Vagina (tissue), 2 donors: ENCODE measurements around the gene RPS26.

ENCODE experiments used
- POLR2AphosphoS5 ChIP-seq, 2 donors: sonication (generic); formaldehyde crosslinking; IDR thresholded peaks; one replicate each; pipeline ENCODE4 v1.9.0; 2017; ENCODE audit warnings: antibody characterized with exemption in 2 of 2, mild to moderate bottlenecking in 2 of 2, low read depth in 1 of 2; ENCODE audit not compliant: insufficient read depth in 1 of 2
- TF ChIP-seq, protein P1 (sequence below), 3 experiments: fragments of 450-650 bp in 2 of 3; fragments of 200-600 bp in 1 of 3; sonication (generic) in 1 of 3; IDR thresholded peaks; one replicate each; pipeline ENCODE4 v1.5.1; 2017 to 2019; ENCODE audit warnings: antibody characterized with exemption in 3 of 3, mild to moderate bottlenecking in 2 of 3, moderate library complexity in 2 of 3

DNA sequence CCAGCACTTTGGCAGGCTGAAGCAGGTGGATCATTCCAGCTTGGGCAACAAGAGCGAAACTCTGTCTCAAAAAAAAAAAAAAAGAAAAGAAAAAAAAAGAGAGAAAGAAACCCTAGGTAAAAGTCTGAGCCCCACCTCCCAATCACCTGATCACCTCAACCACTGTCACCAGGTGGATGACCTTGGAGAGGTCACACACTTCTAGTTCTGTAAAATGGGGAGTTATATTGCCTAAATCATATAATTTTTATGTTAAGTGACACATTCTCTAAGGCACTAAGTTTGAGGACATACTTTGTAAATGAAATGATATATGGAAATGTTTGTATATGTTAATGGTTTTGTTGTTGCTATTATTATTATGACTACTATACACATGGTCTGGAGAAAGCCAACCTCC lies 36.7 kb downstream of the RPS26 start:
- TF ChIP-seq, protein P1, sequence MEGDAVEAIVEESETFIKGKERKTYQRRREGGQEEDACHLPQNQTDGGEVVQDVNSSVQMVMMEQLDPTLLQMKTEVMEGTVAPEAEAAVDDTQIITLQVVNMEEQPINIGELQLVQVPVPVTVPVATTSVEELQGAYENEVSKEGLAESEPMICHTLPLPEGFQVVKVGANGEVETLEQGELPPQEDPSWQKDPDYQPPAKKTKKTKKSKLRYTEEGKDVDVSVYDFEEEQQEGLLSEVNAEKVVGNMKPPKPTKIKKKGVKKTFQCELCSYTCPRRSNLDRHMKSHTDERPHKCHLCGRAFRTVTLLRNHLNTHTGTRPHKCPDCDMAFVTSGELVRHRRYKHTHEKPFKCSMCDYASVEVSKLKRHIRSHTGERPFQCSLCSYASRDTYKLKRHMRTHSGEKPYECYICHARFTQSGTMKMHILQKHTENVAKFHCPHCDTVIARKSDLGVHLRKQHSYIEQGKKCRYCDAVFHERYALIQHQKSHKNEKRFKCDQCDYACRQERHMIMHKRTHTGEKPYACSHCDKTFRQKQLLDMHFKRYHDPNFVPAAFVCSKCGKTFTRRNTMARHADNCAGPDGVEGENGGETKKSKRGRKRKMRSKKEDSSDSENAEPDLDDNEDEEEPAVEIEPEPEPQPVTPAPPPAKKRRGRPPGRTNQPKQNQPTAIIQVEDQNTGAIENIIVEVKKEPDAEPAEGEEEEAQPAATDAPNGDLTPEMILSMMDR (IDR thresholded peaks at IDR 0.05): no peak
- no peak for TF ChIP-seq POLR2AphosphoS5 (IDR thresholded peaks at IDR 0.05; ENCODE audit: insufficient read depth in 1 of 2, low read depth in 1 of 2)
